HG03354 (cell line): Measurements from ENCODE around the gene GSS.
"Not testable (repeated sequence)": the region's sequence is repeated elsewhere in the genome, so short reads cannot be mapped to it uniquely, and the experiment has no call there.

Experiments used
- ATAC-seq: cut with Tn5 transposase; IDR thresholded peaks from one replicate; pipeline ENCODE4 v1.9.1; 2021; ENCODE audit warnings: mild to moderate bottlenecking; ENCODE audit not compliant: unreplicated experiment, poor library complexity, severe bottlenecking

Gene GSS

DNA sequence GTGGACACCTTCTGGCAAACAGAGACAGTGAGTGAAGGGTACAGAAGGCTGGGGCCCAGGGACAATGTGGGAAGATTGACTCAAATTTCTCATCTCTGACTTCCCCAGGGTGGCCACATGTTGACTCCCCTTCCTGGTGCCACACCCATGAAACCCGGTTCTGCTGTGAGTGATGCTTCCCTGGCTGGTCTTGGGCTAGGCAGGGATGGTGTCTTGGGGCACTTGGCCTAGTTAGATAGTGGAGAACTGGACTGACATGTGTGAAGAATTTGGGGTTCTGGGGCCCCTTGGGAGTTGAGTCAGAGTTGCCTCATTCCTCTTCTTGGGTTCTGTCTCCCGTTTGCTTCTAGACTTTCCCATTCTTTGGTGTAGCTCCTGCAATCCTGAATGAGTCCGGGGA lies 34.2 kb downstream of the GSS start:
- no peak for ATAC-seq

DNA sequence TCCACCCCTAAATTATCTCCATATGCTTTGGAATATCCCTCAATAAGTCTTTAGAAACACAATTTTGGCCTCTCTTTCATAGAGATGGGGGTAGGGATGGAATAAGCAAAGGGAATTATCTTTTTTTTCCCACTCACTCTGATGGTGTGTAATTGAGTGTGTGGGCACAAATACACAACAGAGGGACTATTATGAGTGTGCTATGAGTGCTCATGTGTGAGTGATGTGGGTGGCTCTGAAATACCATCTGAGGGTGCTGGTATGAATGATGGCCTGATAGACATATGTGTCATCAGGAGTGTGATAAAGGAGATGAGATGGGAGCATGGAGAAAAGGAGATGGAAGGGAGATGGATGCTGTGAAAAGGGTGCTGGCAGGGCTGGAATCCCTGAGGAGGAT lies 35.6 kb downstream of the GSS start:
- ATAC-seq = no peak

- no peak for ATAC-seq
These were observed 38.7 kb downstream of the GSS start for GRCh38 chr20:34916774-34917354.

- ATAC-seq = no peak
These were observed 39.7 kb downstream of the GSS start for GRCh38 chr20:34915749-34916455.

DNA sequence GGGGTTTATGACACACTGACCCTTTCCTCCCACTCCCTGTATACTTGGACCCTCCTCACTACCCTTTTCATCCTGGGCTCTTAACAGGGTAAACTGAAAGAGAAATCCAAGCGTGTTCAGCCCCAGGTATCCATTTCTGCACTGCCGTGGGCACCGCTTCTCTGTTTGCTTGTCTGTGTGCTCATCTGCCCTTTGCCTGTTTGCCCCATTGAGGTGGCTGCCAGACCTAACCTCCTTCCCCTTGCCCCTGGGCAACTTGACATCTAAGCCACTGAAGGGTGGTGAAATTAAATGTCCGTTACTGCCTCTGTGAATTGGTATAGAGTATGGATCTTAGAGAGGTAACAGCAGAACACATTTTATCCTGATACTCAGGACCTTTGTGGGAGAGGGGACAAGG lies 40.5 kb downstream of the GSS start:
- no peak for ATAC-seq

DNA sequence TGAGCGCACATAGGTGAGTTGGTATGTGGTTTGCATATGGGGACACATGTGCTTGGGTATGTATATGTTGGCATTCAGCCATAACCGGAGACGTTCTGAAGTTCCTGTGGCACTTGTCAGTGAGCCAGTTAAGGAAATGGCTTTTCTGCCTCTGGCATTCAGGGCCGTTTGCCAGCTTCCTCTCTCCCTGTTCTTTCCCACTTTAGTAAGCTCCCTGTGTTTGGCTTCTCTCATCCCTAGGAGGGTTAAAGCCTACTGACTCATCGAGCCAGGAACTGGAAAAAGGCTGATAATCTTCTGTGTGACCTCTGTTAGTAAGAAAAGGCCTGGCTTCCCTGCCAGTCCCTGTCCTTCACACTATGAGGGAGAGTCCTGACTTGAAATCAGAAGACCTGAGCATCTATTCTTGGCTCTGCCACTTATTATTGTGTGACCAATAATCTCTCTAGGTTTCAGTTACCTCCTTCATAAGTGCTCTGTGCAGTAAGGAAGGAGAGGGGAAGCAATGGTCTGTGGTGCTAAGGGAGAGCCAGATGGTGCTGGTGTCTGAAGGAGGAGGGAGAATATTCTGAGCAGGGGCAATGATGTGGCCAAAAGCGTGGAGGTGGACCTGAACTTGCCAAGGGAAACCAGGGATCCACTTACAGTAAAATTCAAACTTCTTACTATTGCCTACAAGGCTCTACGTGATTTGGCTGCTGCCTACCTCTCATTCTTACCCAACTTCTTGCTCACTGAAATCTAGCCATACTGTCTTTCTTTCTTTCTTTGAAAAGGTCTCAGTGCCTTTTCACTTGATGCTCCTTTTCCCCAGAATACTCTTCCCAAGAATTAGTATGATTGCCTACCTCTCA lies 47.8 kb downstream of the GSS start:
- ATAC-seq = no peak

DNA sequence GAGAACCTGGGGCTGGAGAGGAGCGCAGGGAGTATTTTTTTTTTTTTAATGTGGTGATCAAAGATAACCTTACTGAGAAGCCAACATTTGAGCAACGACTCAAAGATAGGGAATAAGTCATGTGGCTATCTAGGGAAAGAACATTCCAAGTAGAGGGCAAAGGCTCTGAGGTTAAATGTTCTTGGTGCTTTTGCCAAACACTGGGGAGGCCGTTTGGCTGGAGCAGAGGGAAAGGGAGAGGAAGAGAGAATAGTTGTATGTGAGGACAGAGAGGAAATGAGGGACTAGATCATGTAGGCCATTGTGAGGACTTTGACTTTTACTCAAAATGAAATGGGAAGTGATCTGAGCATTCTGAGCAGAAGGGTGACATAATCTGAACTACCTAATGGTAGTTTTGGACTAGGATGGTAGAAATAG lies 51.4 kb downstream of the GSS start:
- no peak for ATAC-seq

- not testable (repeated sequence) for ATAC-seq
These were observed 56.9 kb downstream of the GSS start for GRCh38 chr20:34898731-34899130.

DNA sequence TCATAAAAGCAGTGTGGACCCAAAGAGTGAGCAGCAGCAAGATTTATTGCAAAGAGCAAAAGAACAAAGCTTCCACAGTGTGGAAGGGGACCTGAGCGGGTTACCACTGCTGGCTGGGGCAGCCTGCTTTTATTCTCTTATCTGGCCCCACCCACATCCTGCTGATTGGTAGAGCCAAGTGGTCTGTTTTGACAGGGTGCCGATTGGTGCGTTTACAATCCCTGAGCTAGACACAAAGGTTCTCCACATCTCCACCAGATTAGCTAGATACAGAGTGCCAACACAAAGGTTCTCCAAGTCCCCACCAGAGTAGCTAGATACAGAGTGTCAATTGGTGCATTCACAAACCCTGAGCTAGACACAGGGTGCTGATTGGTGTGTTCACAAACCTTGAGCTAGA lies 57.5 kb downstream of the GSS start:
- not testable (repeated sequence) for ATAC-seq

DNA sequence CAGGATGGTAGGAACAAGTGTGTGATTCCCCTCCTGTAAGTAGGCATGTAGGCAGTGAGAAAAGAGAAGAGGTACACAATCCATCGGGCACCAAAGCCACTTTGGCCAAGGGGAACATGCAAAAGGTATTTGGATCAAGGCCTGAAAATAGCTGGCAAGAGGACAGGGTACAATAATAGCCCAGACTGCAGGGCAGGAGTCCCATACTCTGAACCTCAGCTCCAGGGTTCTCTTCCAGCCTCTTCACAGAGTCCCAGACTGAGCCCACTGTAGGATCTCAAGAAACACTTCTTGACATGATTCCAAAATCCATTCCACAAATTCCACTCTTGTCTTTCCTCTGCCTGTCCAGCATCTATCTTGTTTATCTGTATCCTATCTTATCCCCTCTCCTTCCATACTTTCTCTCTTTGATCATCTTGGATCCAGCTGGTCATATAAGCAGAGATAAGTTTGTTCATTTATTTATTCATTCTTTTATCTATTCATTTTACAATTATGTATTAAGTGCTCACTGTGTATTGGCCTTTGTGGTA lies 59.5 kb downstream of the GSS start:
- no peak for ATAC-seq

- no peak for ATAC-seq
These were observed 60.1 kb downstream of the GSS start for GRCh38 chr20:34895465-34895864.

- ATAC-seq = no peak
These were observed 60.9 kb downstream of the GSS start for GRCh38 chr20:34894723-34895122.

GRCh38 chr20:34892671-34893070 lies 62.9 kb downstream of the GSS start:
- no peak for ATAC-seq

- no peak for ATAC-seq
These were observed 64.2 kb downstream of the GSS start for GRCh38 chr20:34891166-34892062.

- no peak for ATAC-seq
These were observed 67.1 kb downstream of the GSS start for GRCh38 chr20:34888468-34888867.

DNA sequence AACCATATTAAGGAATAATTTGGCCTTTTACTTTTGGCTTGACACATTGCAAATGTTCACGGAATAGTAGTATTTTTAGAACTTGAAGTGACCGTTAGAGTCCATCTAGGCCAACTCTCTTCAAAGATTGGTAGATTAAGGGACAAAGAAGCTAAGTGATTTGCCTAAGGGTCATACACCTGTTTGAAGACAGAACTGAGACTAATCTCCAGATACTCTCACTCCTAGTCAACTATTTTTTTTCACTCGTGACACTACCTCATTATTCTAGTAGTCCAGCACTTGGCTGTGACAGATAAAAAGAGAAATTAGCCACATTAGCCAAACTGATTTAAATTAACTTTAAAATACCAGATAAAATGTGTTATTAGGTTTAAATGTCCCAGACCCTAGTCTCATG lies 68.6 kb downstream of the GSS start:
- ATAC-seq = no peak

- ATAC-seq = no peak
These were observed 69.5 kb downstream of the GSS start for GRCh38 chr20:34886122-34886521.

DNA sequence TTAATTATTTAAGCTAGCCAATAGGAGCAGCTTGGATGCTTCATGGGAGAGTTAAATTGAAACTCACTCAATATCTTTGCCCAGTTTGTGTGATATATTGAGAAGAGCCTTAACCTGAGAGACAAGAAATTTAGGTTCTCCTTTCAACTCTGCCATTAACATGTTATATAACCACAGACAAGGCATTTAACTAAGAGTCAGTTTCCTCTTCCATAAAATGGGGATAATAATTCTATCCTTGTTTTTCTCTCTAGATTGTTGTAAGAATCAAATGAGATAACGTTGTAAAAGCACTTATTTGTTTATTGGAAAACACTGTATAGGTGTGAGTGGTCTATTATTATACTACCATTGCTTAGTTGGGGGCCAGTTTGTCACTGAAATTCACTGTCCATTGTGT lies 71.3 kb downstream of the GSS start:
- ATAC-seq = no peak

DNA sequence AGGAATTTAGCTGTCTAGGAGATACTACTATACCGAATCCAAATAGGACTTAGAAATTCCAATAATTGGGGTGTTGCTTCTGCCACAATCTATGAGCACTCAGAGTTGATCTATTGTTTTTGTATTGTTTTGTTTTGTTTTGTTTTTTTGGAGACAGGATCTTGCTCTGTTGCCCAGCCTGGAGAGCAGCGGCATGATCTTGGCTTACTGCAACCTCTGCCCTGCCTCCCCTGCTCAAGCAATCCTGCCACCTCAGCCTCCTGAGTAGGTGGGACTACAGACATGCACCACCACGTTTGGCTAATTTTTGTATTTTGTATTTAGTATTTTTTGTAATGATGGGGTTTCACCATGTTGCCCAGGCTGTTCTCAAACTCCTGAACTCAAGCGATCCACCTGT lies 71.8 kb downstream of the GSS start:
- ATAC-seq = no peak
